PC-9 (cell line): ENCODE results near the gene E2F4.

Experiments
- CTCF ChIP-seq: fragments of 200-600 bp; sonication (generic); conservative IDR thresholded peaks from 2 replicates; pipeline ENCODE4 v1.6.1; 2017; ENCODE audit warnings: mixed run types, antibody characterized with exemption, mild to moderate bottlenecking, moderate library complexity
- EZH2 ChIP-seq: fragments of 200-600 bp; sonication (generic); IDR thresholded peaks from 2 replicates; pipeline ENCODE4 v1.8.0; 2017; ENCODE audit warnings: antibody characterized with exemption, low read depth

GRCh38 chr16:67148656-67149275, 43.2 kb upstream of the E2F4 start:
- no peak for TF ChIP-seq CTCF
- no peak for TF ChIP-seq EZH2
